ENCODE results near the gene SHANK1. TPM values are rescaled to one million over a fixed set of nuclear protein-coding genes. Genes with fewer than 3 reads are reported as not detected.

SHANK1 gene
- total and polyA plus RNA-seq, 4 donors = 0.06 to 0.28 (median 0.17) TPM; not detected in 1

DNA sequence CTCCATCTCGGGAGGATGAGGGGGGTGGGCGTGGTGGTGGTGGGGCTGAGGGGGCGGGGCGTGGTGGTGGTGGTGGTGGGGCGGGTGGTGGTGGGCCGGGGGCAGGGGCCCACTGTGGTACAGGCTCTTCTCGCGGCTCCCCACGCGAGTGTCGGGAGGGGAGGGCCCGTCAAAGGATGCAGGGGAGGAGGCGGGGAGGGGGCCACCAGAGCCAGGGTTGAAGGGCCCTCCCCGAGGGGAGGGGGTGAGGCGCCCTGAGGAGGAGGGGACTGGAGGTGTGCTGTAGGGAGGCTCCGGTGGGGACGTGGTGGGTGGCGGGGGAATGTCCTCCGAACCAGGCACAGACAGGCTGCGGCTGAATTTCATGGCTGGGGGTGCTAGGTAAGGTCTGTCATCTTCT lies 50.7 kb downstream of the SHANK1 start (continued):
- TF ChIP-seq, protein P1, sequence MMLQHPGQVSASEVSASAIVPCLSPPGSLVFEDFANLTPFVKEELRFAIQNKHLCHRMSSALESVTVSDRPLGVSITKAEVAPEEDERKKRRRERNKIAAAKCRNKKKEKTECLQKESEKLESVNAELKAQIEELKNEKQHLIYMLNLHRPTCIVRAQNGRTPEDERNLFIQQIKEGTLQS (IDR thresholded peaks at IDR 0.05) = no peak
- no peak for TF ChIP-seq TAF1 (conservative IDR thresholded peaks at IDR 0.05)
- no peak for TF ChIP-seq EGR1 (IDR thresholded peaks at IDR 0.05; ENCODE audit: low read depth in 2 of 2)
- no peak for TF ChIP-seq HNF4A (conservative IDR thresholded peaks at IDR 0.05)
- TF ChIP-seq JUND (IDR thresholded peaks at IDR 0.05) = no peak
- no peak for TF ChIP-seq SP1 (IDR thresholded peaks at IDR 0.05)

DNA sequence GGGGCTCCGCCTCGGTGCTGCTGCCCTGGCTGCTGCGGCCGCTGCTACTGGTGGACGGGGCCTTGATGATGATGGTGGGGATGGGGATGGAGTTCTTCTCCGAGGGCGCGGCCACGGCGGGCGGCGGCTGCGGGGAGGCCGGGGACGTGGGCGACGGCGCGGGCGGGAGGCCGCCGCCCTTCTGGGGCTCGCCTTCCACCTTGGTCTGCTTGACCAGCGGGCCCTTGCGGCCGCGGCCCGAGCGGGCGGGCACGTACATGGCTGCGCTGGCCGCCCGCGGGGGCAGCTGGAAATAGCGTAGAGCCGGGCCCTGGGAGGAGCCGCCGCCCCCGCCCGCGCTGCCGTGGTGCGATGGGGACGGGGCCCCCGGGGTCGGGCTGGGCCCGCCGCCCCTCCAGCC lies 51.2 kb downstream of the SHANK1 start:
- Histone ChIP-seq H3K4me3 (ENCODE audit: low read depth in 1 of 3, low read length in 3 of 3) (no peak overlapping the region), H3K9me3 (ENCODE audit: control insufficient read depth in 4 of 4, low read length in 3 of 4) (no peaks in the 10 kb centered on the region), H3K9ac (ENCODE audit: low read depth in 1 of 2, low read length in 2 of 2) (no peak overlapping the region), H3K27me3 (ENCODE audit: control insufficient read depth in 4 of 4, insufficient read depth in 4 of 4, low read length in 3 of 4) (peaks cover 0 to 5% (median 3%) of the 10 kb centered on the region in 4 donors), H3K36me3 (ENCODE audit: control insufficient read depth in 4 of 4, insufficient read depth in 3 of 4, low read depth in 1 of 4, low read length in 3 of 4) (no peaks in the 10 kb centered on the region), H3K4me1 (ENCODE audit: control insufficient read depth in 4 of 4, insufficient read depth in 4 of 4, low read length in 3 of 4) (peaks cover 0 to 5% (median 0%) of the 10 kb centered on the region in 4 donors), H3K27ac (ENCODE audit: low read depth in 1 of 2, low read length in 2 of 2) (no peak overlapping the region)
- TF ChIP-seq HNF4A (conservative IDR thresholded peaks at IDR 0.05) (no peak), NR2F2 (IDR thresholded peaks at IDR 0.05) (no peak), TAF1 (conservative IDR thresholded peaks at IDR 0.05) (no peak), GABPA (IDR thresholded peaks at IDR 0.05 in 1 of 2, conservative IDR thresholded peaks at IDR 0.05 in 1 of 2) (no peak), FOXA2 (IDR thresholded peaks at IDR 0.05) (no peak), RXRA (IDR thresholded peaks at IDR 0.05) (no peak), HNF4G (IDR thresholded peaks at IDR 0.05) (no peak)
- TF ChIP-seq, protein P2, sequence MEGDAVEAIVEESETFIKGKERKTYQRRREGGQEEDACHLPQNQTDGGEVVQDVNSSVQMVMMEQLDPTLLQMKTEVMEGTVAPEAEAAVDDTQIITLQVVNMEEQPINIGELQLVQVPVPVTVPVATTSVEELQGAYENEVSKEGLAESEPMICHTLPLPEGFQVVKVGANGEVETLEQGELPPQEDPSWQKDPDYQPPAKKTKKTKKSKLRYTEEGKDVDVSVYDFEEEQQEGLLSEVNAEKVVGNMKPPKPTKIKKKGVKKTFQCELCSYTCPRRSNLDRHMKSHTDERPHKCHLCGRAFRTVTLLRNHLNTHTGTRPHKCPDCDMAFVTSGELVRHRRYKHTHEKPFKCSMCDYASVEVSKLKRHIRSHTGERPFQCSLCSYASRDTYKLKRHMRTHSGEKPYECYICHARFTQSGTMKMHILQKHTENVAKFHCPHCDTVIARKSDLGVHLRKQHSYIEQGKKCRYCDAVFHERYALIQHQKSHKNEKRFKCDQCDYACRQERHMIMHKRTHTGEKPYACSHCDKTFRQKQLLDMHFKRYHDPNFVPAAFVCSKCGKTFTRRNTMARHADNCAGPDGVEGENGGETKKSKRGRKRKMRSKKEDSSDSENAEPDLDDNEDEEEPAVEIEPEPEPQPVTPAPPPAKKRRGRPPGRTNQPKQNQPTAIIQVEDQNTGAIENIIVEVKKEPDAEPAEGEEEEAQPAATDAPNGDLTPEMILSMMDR (IDR thresholded peaks at IDR 0.05; ENCODE audit: low read depth, low read length, missing input control) = no peak
- TF ChIP-seq, protein P3, sequence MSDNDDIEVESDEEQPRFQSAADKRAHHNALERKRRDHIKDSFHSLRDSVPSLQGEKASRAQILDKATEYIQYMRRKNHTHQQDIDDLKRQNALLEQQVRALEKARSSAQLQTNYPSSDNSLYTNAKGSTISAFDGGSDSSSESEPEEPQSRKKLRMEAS (IDR thresholded peaks at IDR 0.05) = no peak
- TF ChIP-seq, protein P1 (IDR thresholded peaks at IDR 0.05) = no peak
- WGBS = 5% methylated on average over 49 of the region's 49 CpGs
- DNase-seq (ENCODE audit: low spot score) = no peak

DNA sequence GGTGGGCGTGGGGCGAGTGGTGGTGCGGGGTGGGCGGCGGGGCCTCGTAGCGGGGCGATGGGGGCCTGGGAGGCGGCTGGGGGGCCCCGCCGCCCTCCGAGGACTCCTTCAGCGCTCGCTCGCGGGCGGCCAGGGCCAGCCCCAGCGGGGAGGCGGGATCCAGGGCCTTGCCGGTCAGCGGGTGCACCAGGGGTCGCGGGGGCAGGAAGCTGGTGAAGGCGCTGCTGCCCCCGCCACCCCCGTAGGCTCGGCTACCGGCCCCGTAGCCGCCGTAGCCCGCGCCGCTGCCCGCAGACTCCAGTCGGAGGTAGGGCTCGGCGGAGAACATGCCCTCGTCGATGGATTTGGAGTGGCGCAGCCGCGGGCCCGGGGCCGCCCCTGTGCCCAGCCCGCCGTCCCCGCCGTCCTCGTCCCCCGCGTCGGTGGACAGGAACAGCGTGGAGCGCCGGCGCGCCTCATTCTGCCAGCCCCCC lies 51.8 kb downstream of the SHANK1 start:
- no peak overlapping the region for H3K9ac ChIP-seq (ENCODE audit: low read depth in 1 of 2, low read length in 2 of 2)
- TF ChIP-seq, protein P2 (IDR thresholded peaks at IDR 0.05; ENCODE audit: low read depth, low read length, missing input control) = no peak
- TF ChIP-seq, protein P1 (IDR thresholded peaks at IDR 0.05) = no peak
- no peak for TF ChIP-seq JUND (IDR thresholded peaks at IDR 0.05)
- no peak for TF ChIP-seq HNF4G (IDR thresholded peaks at IDR 0.05)
- no peak for TF ChIP-seq HNF4A (conservative IDR thresholded peaks at IDR 0.05)
- TF ChIP-seq TAF1 (conservative IDR thresholded peaks at IDR 0.05) = no peak
- no peak for TF ChIP-seq SP1 (IDR thresholded peaks at IDR 0.05)
- no peak for TF ChIP-seq NR2F2 (IDR thresholded peaks at IDR 0.05)
- TF ChIP-seq, protein P3 (IDR thresholded peaks at IDR 0.05) = no peak
- no peaks in the 10 kb centered on the region for H3K36me3 ChIP-seq (ENCODE audit: control insufficient read depth in 4 of 4, insufficient read depth in 3 of 4, low read depth in 1 of 4, low read length in 3 of 4)
- no peak for DNase-seq (ENCODE audit: low spot score)
- H3K4me1 ChIP-seq (ENCODE audit: control insufficient read depth in 4 of 4, insufficient read depth in 4 of 4, low read length in 3 of 4) = peaks cover 0 to 5% (median 0%) of the 10 kb centered on the region in 4 donors
- WGBS = 7% methylated on average over 58 of the region's 58 CpGs
- no peak overlapping the region for H3K27ac ChIP-seq (ENCODE audit: low read depth in 1 of 2, low read length in 2 of 2)
- H3K9me3 ChIP-seq (ENCODE audit: control insufficient read depth in 4 of 4, low read length in 3 of 4) = no peaks in the 10 kb centered on the region
- H3K4me3 ChIP-seq (ENCODE audit: low read depth in 1 of 3, low read length in 3 of 3) = no peak overlapping the region
- peaks cover 2 to 5% (median 4%) of the 10 kb centered on the region in 4 donors for H3K27me3 ChIP-seq (ENCODE audit: control insufficient read depth in 4 of 4, insufficient read depth in 4 of 4, low read length in 3 of 4)

All from liver (tissue), 9 donors.